Measurements from ENCODE around the gene UNC5B. TPM values are rescaled to one million over a fixed set of nuclear protein-coding genes. Genes with fewer than 3 reads are reported as not detected.

Gene UNC5B
- total RNA-seq, 1 donor, result 9.9 TPM

DNA sequence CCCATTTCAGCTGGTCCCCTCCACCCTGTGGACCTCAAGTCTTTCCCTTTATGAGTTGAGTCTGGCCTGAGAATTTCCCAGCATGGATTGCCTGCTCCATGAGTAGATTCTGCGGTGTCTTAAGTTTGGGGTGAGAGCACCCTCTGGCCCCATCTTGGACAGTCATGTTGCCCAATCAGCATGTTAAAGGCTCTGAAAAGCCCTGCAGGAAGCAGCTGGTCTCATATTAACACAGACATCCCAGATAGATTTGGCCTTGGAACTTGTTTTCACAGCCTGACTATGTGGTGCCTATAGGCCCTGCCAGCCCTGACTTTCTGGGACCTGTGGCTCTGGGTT lies 91.2 kb downstream of the UNC5B start:
- no peak overlapping the region for H3K4me3 ChIP-seq (ENCODE audit: low read depth, low read length)
- DNase-seq (ENCODE audit: low read depth), result no peak
- TF ChIP-seq, protein P1, sequence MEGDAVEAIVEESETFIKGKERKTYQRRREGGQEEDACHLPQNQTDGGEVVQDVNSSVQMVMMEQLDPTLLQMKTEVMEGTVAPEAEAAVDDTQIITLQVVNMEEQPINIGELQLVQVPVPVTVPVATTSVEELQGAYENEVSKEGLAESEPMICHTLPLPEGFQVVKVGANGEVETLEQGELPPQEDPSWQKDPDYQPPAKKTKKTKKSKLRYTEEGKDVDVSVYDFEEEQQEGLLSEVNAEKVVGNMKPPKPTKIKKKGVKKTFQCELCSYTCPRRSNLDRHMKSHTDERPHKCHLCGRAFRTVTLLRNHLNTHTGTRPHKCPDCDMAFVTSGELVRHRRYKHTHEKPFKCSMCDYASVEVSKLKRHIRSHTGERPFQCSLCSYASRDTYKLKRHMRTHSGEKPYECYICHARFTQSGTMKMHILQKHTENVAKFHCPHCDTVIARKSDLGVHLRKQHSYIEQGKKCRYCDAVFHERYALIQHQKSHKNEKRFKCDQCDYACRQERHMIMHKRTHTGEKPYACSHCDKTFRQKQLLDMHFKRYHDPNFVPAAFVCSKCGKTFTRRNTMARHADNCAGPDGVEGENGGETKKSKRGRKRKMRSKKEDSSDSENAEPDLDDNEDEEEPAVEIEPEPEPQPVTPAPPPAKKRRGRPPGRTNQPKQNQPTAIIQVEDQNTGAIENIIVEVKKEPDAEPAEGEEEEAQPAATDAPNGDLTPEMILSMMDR (IDR thresholded peaks at IDR 0.05; ENCODE audit: insufficient read depth, low read depth, low read length), result no peak

DNA sequence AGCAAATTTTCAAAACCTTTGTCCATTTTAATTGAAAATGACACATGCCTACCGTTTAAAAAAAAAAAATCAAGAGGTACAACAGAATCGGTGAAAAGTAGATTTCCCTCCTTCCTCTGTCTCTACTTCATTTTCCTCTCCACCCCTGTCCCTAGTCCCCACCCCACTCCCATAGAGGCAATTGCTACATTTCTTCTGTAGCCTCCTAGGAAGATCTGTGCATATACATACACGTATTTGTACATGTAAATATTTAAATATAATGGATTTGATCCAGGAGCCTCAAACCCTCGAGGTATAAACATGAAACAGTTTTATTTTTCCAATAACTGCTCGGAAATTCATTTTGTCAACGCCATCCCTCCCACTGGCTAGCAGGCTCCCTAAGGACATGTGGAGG lies 92.5 kb downstream of the UNC5B start:
- TF ChIP-seq, protein P1 (IDR thresholded peaks at IDR 0.05; ENCODE audit: insufficient read depth, low read depth, low read length), result no peak
- H3K4me3 ChIP-seq (ENCODE audit: low read depth, low read length), result no peak overlapping the region
- DNase-seq (ENCODE audit: low read depth), result no peak

- no peak overlapping the region for H3K4me3 ChIP-seq (ENCODE audit: low read depth, low read length)
- TF ChIP-seq, protein P1 (IDR thresholded peaks at IDR 0.05; ENCODE audit: insufficient read depth, low read depth, low read length), result no peak
- DNase-seq (ENCODE audit: low read depth), result no peak
Measured at GRCh38 chr10:71306979-71307378, 94.6 kb downstream of the UNC5B start.

DNA sequence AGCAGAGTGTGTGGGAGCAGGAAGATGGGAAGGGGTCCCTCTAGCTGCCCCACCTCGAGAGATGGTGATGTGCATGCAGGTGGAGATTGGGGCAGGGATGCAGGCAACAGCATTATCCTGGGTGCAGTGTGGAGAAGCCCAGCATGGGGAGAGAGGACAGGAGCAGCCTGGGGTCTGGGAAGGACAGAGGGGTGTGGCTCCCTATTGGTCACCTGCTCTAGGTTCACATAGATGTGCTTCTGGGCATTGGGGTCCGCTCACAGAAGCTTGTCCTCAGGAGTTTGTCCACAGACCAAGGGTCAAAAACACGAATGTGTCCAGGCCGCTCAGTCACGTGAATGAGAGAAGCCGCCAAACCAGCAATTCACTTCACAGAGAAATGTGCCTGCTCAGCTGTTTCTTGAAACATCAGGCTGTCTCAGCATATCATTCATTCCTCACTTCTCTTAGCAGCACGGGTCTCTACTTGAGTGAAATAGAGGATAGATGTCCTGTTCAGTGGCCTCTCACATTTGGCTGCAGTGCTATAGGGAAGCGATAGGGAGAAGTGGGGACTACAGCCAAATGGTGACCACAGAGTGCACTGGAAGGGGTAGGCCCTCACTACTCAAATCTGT lies 95.2 kb downstream of the UNC5B start:
- H3K4me3 ChIP-seq (ENCODE audit: low read depth, low read length), result no peak overlapping the region
- no peak for DNase-seq (ENCODE audit: low read depth)
- TF ChIP-seq, protein P1 (IDR thresholded peaks at IDR 0.05; ENCODE audit: insufficient read depth, low read depth, low read length), result no peak

DNA sequence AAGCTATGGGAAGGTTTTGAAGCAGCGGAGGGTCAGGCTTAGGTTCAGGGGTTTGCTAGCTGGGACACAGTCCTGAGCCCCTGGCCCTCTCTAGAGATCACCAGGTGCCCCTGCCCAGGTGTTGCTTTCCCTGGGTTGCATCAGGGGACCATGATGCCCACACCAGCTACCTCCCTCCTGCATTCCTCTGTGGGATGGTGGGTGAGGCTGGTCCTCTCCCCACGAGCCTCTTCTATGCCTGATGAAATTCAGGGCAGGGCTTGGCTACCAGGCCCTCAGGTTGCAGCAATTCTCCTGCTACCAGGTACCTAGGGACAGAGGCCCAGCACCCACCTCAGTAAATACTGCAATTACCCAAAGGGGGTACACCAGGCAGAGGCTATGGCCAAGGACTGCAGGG lies 95.9 kb downstream of the UNC5B start:
- no peak for DNase-seq (ENCODE audit: low read depth)
- no peak overlapping the region for H3K4me3 ChIP-seq (ENCODE audit: low read depth, low read length)
- TF ChIP-seq, protein P1 (IDR thresholded peaks at IDR 0.05; ENCODE audit: insufficient read depth, low read depth, low read length), result no peak

DNA sequence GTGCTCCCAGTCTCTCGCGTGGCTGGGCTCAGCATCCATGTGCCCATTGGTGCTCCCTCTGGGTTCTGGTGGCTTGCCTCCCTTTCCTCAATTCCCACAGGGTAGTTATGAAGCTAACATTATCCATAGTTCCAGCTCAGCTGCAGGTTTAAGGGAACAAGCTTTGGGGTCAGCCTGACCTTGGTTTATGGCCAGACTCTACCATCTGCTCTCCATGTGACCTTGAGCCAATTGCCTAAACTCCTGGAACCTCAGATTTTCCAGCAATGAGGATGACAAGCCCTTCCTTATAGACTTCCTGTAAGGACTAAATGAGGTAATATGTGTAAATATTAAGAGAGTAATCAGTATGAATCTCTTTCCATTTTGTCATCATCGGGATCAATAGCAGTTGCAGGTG lies 96.6 kb downstream of the UNC5B start:
- no peak for DNase-seq (ENCODE audit: low read depth)
- no peak overlapping the region for H3K4me3 ChIP-seq (ENCODE audit: low read depth, low read length)
- TF ChIP-seq, protein P1 (IDR thresholded peaks at IDR 0.05; ENCODE audit: insufficient read depth, low read depth, low read length), result no peak

GRCh38 chr10:71309919-71310318 lies 97.5 kb downstream of the UNC5B start:
- no peak overlapping the region for H3K4me3 ChIP-seq (ENCODE audit: low read depth, low read length)
- TF ChIP-seq, protein P1 (IDR thresholded peaks at IDR 0.05; ENCODE audit: insufficient read depth, low read depth, low read length), result no peak
- DNase-seq (ENCODE audit: low read depth), result no peak

Measured in fibroblast of villous mesenchyme (primary cell).